HG02571 (cell line): ENCODE data around the gene FGGY.
A peak's percentile ranks its signal among the peaks of the same experiment; 100 is the strongest.
"Not testable (repeated sequence)": the region's sequence is repeated elsewhere in the genome, so short reads cannot be mapped to it uniquely, and the experiment has no call there.

Experiments
- ATAC-seq: cut with Tn5 transposase; IDR thresholded peaks from one replicate; pipeline ENCODE4 v1.9.1; 2021; ENCODE audit warnings: mild to moderate bottlenecking, moderate library complexity; ENCODE audit not compliant: unreplicated experiment

The FGGY gene

GRCh38 chr1:59296358-59297256 lies at the start of gene FGGY:
TSS of gene FGGY (plus strand) at chr1:59297094. CDS start at chr1:59321550, 24,456 bp downstream.
- ATAC-seq = peak; percentile 92

GRCh38 chr1:59248758-59249157 lies 48.1 kb upstream of the FGGY start:
- no peak for ATAC-seq

- no peak for ATAC-seq
These were observed 47.3 kb upstream of the FGGY start for GRCh38 chr1:59249396-59250137.

GRCh38 chr1:59251061-59251460 lies 45.8 kb upstream of the FGGY start:
- not testable (repeated sequence) for ATAC-seq

- ATAC-seq = not testable (repeated sequence)
These were observed 40.5 kb upstream of the FGGY start for GRCh38 chr1:59256429-59256828.

GRCh38 chr1:59258412-59259032 lies 38.4 kb upstream of the FGGY start:
- ATAC-seq = no peak

DNA sequence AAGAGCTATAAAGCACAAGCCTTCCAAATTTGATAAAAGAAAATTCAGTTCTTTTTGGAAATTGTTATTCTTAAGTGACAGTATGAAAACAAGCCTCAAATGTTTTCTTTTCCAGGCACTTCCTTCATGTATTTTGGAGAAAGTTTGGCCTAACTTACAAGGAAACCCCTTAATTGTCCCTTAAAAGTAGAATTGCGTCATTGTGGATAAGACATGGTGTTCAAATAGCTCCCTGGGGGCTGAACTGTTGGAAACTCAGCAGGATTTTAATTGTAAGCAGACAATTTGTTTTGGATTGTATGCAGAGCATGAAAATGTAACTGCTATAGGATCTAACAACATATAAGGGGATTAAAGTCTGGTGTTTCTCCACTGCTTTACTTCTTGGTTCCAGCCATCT lies 35.4 kb upstream of the FGGY start:
- no peak for ATAC-seq

DNA sequence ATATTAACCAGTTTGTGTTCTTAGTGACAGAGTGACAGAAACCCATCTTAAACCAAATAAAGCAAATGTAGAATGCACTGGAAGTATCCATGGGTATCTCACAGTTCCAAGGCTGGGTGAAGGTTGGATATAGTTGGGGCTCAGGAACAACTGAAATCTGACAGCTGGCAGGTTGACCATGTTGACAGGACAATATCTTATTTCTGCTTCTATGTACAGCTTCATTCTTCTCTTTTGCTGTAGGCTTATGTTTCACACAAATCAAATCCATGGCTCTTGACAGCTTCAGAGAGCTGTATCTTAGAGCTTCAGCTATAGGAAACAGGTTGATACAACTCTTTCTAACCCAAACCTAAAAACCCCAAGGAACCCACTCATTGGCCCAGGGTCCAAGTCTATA lies 34.3 kb upstream of the FGGY start:
- no peak for ATAC-seq

DNA sequence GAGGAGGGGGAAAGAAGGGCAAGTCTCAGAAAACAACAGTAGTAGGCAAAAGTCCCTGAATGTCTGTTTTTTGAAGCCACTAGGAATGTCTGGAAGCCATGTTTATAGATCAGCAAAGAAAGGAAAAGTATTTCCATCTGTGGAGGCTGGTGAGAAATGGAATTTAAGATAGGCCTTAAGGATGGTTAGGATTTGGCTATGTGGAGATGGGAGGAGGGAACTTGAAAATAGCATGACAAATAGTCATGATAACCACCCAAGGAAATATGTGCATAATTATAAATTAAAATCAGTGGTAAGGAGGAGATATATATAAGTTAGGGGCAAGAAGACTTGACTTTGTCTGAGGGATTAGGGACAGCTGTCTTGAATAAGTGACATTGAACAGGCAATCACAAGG lies 33.8 kb upstream of the FGGY start:
- ATAC-seq = no peak

DNA sequence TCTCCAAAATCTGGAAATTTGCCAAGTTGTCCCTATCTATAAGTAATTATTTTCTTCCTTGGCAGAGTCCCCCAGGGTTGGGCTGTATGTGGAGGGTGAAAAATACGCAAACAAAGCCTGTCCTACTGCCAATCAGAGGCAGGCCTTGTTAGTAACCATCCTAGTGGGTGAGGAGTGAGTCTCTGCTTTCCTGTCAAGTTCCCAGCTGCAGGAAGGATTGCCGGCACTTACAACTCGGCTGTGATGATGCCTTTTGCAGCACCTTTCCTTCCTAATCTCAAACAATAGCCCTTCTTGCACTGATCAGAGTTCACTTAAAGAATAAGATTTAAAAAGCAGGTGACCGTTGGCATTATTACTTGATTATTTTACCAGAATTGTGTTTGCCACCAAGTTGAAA lies 31.3 kb upstream of the FGGY start:
- ATAC-seq = no peak

DNA sequence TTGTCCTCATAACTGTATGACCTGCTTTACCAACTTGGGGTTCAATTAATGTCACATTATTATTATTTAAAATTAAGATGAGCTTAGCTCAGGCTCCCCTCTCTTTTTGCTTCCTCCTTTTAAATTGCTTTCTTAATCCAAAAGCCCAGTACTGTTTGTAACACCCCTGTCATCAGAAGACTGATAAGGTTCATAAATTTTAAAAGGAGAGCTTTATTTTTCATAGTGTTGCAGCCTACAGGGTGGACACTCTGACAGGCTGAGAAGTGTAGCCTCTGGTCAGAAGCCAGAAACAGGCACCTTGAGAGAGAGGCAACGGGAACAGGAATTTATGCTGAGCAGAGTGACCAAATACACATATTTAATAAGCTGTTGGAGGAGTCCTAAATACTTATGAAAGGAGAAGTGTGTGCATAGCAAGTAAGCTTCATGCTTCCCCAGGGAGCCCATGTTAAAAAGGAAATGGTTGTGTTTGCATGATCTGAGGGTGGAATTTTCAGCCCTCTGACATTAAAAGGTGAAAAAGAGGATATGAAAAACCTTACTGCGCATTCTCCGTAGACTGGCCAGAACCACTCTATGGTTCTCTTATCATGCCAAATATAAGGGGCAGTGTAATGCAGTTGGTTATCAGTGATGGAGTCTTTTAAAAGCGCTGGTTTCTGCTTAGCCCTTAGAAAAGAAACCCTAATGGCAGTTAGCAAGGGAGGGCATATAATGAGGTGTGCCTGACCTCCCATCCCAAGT lies 30.5 kb upstream of the FGGY start:
- ATAC-seq = peak; percentile 73

DNA sequence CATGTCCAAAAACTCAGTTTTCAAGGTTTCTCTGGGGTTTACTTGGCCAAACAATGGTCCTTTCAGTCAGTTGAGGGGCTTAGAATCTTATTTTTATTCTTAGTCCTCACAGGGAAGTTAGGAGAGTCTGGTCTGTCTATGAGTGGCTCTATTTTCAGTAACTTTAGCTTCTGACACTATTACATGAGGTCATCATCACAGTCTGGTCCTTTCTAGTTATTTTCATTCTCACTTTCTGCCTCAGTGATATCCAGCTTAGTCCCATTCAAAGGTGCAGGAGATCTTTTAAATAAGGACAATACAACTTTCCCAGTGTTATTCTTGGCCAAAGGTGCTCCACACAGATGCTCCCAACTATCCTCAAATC lies 30.0 kb upstream of the FGGY start:
- ATAC-seq = peak; percentile 77

- no peak for ATAC-seq
These were observed 28.5 kb upstream of the FGGY start for GRCh38 chr1:59268406-59268805.

- ATAC-seq = no peak
These were observed 25.2 kb upstream of the FGGY start for GRCh38 chr1:59271561-59272260.

DNA sequence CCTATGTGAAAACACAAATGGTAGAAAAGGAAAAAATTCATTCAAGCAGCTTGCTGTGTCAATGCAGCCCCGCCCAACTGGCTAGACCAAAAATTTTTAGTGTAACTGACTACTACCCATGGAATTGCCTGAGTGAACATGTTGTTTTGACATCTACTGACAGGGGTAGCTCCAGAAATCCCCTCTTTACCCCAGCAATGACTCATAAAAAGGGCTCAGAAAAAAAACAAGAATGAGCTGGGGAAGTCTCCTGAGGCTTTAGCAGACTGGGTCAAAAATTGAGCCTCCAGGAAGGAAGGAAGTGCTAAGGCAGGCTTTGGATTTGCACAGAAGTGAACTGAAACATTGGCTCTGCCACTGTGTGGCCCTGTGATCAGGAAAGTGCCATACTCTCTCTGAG lies 24.4 kb upstream of the FGGY start:
- peak; percentile 79 for ATAC-seq

- no peak for ATAC-seq
These were observed 20.4 kb upstream of the FGGY start for GRCh38 chr1:59276439-59276851.

GRCh38 chr1:59278780-59279354 lies 18.0 kb upstream of the FGGY start:
- no peak for ATAC-seq

DNA sequence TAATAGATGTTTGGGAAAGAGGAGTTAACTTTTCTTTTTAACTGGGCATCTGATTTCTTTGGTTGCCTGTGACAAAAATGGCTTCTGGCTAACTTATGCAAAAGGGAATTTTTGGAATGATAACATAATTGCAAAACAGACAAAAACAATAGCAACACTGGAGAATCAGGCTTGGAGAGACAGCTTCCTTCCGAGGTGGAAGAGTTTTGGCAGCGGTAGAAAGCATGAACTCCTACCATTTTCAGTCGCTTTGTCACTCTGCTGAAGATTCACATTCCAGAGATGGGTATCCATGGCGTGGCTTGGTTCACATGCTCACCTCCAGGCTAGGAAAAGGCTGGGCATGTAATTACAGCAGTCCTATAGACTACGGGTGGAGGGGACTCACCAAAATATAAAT lies 17.2 kb upstream of the FGGY start:
- no peak for ATAC-seq

DNA sequence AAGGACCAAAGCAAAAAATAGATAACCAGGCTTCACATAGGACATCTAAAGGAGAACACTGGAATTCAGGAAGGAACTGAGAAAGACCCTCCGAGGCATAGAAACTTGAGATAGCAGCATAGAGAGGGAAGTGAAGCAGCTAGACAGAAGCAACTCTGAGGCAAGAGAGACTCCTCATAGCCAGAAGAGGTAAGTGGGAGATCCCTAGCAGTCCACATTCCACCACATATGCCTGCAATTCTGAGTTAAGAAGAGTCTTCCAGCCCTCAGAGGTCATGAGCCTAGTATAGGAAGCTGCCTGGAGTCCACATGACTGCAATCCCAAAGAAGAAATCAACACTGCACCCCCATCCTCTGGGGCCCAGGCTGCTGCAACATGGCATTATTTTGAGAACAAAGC lies 13.9 kb upstream of the FGGY start:
- no peak for ATAC-seq

DNA sequence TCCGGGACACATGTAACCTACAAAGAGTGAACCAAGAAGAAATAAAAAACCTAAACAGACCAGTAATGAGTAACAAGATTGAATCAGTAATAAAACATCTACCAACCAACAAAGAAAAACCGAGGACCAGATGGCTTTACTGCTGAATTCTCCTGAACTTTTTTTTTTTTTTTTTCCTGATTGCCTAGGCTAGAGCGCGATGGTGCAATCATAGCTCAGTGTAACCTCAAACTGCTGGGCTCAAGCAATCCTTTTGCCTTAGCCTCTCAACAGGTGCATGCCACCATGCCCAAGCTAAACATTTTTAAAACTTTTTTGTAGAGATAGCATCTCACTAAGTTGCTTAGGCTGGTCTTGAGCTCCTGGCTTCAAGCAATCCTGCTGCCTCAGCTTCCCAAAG lies 11.2 kb upstream of the FGGY start:
- ATAC-seq = no peak
